ENCODE data around the gene P3H4.
"Not testable (repeated sequence)": the region's sequence is repeated elsewhere in the genome, so short reads cannot be mapped to it uniquely, and the experiment has no call there.

DNA sequence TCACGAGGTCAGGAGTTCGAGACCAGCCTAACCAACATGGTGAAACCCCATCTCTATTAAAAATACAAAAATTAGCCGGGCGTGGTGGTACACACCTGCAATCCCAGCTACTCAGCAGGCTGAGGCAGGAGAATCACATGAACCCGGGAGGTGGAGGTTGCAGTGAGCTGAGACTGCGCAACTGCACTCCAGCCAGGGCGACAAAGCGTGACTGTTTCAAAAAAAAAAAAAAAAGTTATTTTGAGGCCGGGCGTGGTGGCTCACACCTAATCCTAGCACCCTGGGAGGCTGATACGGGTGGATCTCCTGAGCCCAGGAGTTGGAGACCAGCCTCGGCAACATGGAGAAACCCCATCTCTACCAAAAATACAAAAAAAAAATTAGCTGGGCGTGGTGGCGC is 39.6 kb upstream of the P3H4 start:
- TF ChIP-seq CTCF, POLR2A (IDR thresholded peaks at IDR 0.05): not testable (repeated sequence)
